HG02970 (cell line): ENCODE data around the gene CAPN3.

Experiments
- ATAC-seq: cut with Tn5 transposase; IDR thresholded peaks from one replicate; pipeline ENCODE4 v1.9.1; 2021; ENCODE audit warnings: mild to moderate bottlenecking, moderate library complexity, moderate number of reproducible peaks; ENCODE audit not compliant: unreplicated experiment, low FRiP score

The CAPN3 gene

GRCh38 chr15:42354824-42355223 is 4.5 kb upstream of the CAPN3 start:
- no peak for ATAC-seq

- ATAC-seq, result no peak
Measured at GRCh38 chr15:42355291-42355690, 4.0 kb upstream of the CAPN3 start.

- no peak for ATAC-seq
Measured at GRCh38 chr15:42356851-42357250, 2.5 kb upstream of the CAPN3 start.

GRCh38 chr15:42358141-42358540 is 1.2 kb upstream of the CAPN3 start:
- no peak for ATAC-seq

GRCh38 chr15:42359985-42360384 is 684 bp downstream of the CAPN3 start:
- ATAC-seq, result no peak

GRCh38 chr15:42360535-42361112 is 1.3 kb downstream of the CAPN3 start:
- no peak for ATAC-seq

- ATAC-seq, result no peak
Measured at GRCh38 chr15:42363487-42363886, 4.2 kb downstream of the CAPN3 start.

GRCh38 chr15:42363942-42364341 is 4.6 kb downstream of the CAPN3 start:
- no peak for ATAC-seq

- ATAC-seq, result no peak
Measured at GRCh38 chr15:42364529-42364928, 5.2 kb downstream of the CAPN3 start.

- no peak for ATAC-seq
Measured at GRCh38 chr15:42365921-42366550, 6.7 kb downstream of the CAPN3 start.

- ATAC-seq, result no peak
Measured at GRCh38 chr15:42367041-42367440, 7.7 kb downstream of the CAPN3 start.

GRCh38 chr15:42368096-42368495 is 8.8 kb downstream of the CAPN3 start:
- ATAC-seq, result no peak

GRCh38 chr15:42371096-42371495 is 11.8 kb downstream of the CAPN3 start:
- no peak for ATAC-seq

- no peak for ATAC-seq
Measured at GRCh38 chr15:42373274-42373673, 14.0 kb downstream of the CAPN3 start.

GRCh38 chr15:42373936-42374335 is 14.6 kb downstream of the CAPN3 start:
- no peak for ATAC-seq

- ATAC-seq, result no peak
Measured at GRCh38 chr15:42374810-42375209, 15.5 kb downstream of the CAPN3 start.

GRCh38 chr15:42375252-42375651 is 16.0 kb downstream of the CAPN3 start:
- ATAC-seq, result no peak

- no peak for ATAC-seq
Measured at GRCh38 chr15:42375941-42376340, 16.6 kb downstream of the CAPN3 start.

- no peak for ATAC-seq
Measured at GRCh38 chr15:42378011-42378410, 18.7 kb downstream of the CAPN3 start.

- no peak for ATAC-seq
Measured at GRCh38 chr15:42384597-42384996, 25.3 kb downstream of the CAPN3 start.

- ATAC-seq, result no peak
Measured at GRCh38 chr15:42385206-42385979, 26.1 kb downstream of the CAPN3 start.
